ENCODE data around the gene TMEM204.

GRCh38 chr16:1503110-1503955 lies 30.1 kb upstream of the TMEM204 start:
- TF ChIP-seq POLR2A (IDR thresholded peaks at IDR 0.05): no peak
- no peak for TF ChIP-seq CTCF (IDR thresholded peaks at IDR 0.05)

Data from esophagus squamous epithelium (tissue), 4 donors.